LNCaP clone FGC (cell line): ENCODE data around the gene EMID1.

Experiments
- DNase-seq: peaks from one replicate; pipeline ENCODE4 v3.0.0-alpha.2; 2011; ENCODE audit warnings: low read depth
- H3K4me3 ChIP-seq: 2 replicates; pipeline ENCODE4 v1.5.1; 2011; ENCODE audit warnings: mild to moderate bottlenecking, low read depth, low read length, control low read depth
- CTCF ChIP-seq: IDR thresholded peaks from 2 replicates; pipeline ENCODE4 v1.5.1; 2012; ENCODE audit warnings: mild to moderate bottlenecking; ENCODE audit not compliant: control insufficient read depth, insufficient read depth; ENCODE audit errors: extremely low read depth

Gene EMID1

DNA sequence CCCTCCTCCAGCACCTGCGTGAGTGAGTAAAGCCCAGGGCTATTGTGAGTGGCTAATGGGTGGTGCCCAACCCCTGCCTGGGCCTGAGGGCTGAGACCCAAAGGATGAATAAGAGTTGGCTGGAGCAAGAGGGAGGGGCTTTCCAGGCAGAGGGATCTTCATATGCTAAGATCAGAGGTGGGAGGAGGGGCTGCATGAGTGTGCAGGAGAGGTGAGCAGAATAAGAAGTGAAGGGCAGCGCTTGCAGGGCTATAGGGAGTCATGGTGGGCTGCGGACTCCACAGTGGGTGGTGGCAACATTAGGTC is 3.9 kb downstream of the EMID1 start:
- no peak for TF ChIP-seq CTCF
- DNase-seq: no peak
- H3K4me3 ChIP-seq: no peak overlapping the region

- TF ChIP-seq CTCF: no peak
- no peak overlapping the region for H3K4me3 ChIP-seq
- no peak for DNase-seq
These were observed 5.4 kb downstream of the EMID1 start for GRCh38 chr22:29211066-29211465.

- no peak overlapping the region for H3K4me3 ChIP-seq
- DNase-seq: no peak
- no peak for TF ChIP-seq CTCF
These were observed 5.8 kb downstream of the EMID1 start for GRCh38 chr22:29211466-29211865.

GRCh38 chr22:29212743-29213142 is 7.0 kb downstream of the EMID1 start:
- DNase-seq: no peak
- H3K4me3 ChIP-seq: no peak overlapping the region
- no peak for TF ChIP-seq CTCF

DNA sequence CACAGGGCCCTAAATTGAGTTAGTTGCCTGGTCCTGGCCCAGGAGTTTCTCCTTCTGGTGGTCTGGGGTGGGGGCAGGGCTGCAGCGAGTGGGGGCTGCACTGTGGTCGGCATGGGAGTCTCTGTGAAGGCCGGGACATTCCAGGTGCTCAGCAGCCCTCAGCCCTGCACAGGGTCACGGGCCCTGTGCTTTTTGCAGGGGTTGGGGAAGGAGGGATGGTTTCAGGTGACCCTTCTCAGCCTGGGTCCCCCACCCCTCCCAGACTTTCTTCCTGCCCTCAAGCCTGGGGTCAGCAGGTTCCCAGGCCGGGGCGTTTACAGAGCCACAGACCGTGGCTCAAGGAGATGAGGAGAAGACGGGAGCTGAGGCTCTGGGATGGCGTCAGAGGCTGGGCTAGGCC is 7.8 kb downstream of the EMID1 start:
- no peak overlapping the region for H3K4me3 ChIP-seq
- no peak for DNase-seq
- no peak for TF ChIP-seq CTCF

- no peak for TF ChIP-seq CTCF
- no peak for DNase-seq
- no peak overlapping the region for H3K4me3 ChIP-seq
These were observed 8.5 kb downstream of the EMID1 start for GRCh38 chr22:29214232-29214631.

DNA sequence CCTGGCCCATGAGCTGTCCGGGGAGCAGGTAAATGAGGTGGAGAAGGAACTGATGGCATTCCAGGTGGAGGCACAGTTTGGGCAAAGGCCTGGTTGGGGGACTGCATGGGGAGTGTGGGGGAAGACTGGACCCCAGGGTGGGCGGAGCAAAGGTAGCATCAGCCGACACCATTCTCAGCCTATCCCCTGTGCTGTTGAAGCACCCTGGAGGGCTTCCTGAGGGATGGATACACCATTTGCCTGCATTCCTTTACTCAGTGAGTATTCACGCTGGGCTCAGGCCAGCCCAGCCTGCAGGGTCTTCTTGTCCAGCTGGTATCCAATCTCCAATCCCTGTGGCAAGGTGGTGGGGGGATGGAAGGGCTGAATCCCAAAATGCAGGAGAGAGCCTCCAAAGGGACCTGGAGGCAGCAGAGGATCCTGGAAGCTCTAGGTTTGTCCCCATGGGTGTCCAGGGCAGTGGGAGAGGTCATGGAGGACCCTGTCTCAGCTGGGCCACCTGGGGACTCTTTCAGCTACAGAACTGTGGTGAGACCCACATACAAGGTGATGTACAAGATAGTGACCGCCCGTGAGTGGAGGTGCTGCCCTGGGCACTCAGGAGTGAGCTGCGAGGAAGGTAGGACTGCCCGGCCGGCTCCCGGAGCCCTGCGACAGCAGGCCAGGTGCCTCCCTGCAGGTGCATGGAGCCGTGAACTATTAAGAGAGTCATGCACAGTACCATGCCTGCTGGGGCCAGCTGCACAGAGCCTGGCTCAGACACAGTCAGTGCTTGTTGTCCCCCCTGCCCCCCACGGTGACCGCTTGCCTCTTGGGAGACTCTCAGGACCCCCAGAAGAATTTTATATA is 9.5 kb downstream of the EMID1 start:
- no peak overlapping the region for H3K4me3 ChIP-seq
- no peak for TF ChIP-seq CTCF
- no peak for DNase-seq
